HCT116 (cell line): ENCODE data around the gene ITPKB.

Experiments used
- EZH2 ChIP-seq: fragments of 200-600 bp; sonication (generic); IDR thresholded peaks from 2 replicates; pipeline ENCODE4 v1.6.1; 2017; ENCODE audit warnings: antibody characterized with exemption, mixed run types
- JUND ChIP-seq: IDR thresholded peaks from 2 replicates; pipeline ENCODE4 v1.6.1; 2012
- ZFX ChIP-seq: fragments of 450-650 bp; IDR thresholded peaks from 2 replicates; pipeline ENCODE4 v1.6.1; 2017

DNA sequence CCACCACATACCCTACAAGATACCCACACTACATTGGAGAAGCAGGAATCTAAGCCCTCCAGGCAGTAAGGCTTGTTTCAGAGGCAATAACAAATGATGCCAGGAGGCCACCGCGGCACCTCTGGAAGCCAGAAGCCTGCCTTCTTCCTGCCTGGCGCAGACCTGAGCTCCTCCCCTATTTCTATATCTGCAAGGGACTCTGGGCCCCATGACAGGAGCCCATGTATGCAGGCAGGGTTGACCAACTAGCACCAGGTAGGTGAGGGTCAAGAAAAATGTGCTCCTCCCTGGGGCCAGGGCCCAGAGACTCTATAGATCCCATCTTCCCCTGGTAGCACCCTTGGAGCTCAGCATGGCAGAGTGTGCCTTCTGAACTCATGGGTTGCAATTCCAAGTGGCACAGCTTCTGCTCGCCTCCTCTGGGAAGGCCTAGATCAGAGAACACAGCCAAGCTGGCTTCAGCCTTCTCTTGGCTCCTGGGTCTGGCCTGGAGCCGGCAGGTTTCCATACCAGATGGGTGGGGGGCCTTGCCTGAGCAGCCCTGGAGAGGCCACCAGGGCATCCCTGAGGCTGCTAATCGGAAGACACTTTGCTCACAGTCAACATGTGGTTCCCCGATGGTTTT lies 105.4 kb downstream of the ITPKB start:
- no peak for TF ChIP-seq ZFX
- TF ChIP-seq EZH2, result no peak
- TF ChIP-seq JUND, result no peak
